HG03342 (cell line): ENCODE measurements around the gene PCBP3.

Source experiments
- ATAC-seq: cut with Tn5 transposase; IDR thresholded peaks from one replicate; pipeline ENCODE4 v1.9.1; 2021; ENCODE audit warnings: mild to moderate bottlenecking, moderate library complexity; ENCODE audit not compliant: unreplicated experiment

PCBP3 gene

GRCh38 chr21:45985471-45986315, 342.2 kb downstream of the PCBP3 start:
- ATAC-seq, result no peak

- no peak for ATAC-seq
Measured at GRCh38 chr21:45986316-45987051, 343.0 kb downstream of the PCBP3 start.

GRCh38 chr21:45987121-45987711, 343.7 kb downstream of the PCBP3 start:
- ATAC-seq, result no peak

- no peak for ATAC-seq
Measured at GRCh38 chr21:45988366-45989347, 345.1 kb downstream of the PCBP3 start.

- no peak for ATAC-seq
Measured at GRCh38 chr21:45989355-45990048, 346.0 kb downstream of the PCBP3 start.

GRCh38 chr21:45990049-45990711, 346.7 kb downstream of the PCBP3 start:
- no peak for ATAC-seq

- ATAC-seq, result no peak
Measured at GRCh38 chr21:45990741-45991605, 347.4 kb downstream of the PCBP3 start.

GRCh38 chr21:45991606-45992300, 348.2 kb downstream of the PCBP3 start:
- ATAC-seq, result no peak
